OCI-LY1 (cell line): ENCODE results near the gene ENPP3.

Experiments
- H2AFZ ChIP-seq: fragments of 200-600 bp; sonication (generic), shearing (Covaris generic); 2 replicates; pipeline ENCODE4 v1.6.0; 2014; ENCODE audit warnings: antibody characterized with exemption, mild to moderate bottlenecking, low read length
- H3F3A ChIP-seq: fragments of 200-600 bp; sonication (generic), shearing (Covaris generic); 2 replicates; pipeline ENCODE4 v1.6.0; 2014; ENCODE audit warnings: mild to moderate bottlenecking, antibody characterized with exemption, low read length, moderate library complexity; ENCODE audit not compliant: insufficient read depth
- H3K27ac ChIP-seq: fragments of 200-600 bp; sonication (generic); 2 replicates; pipeline ENCODE4 v1.5.1; 2014; ENCODE audit warnings: low read length, mixed run types, mild to moderate bottlenecking, low read depth; ENCODE audit not compliant: poor library complexity, severe bottlenecking
- H3K27me3 ChIP-seq: fragments of 200-600 bp; sonication (generic); 2 replicates; pipeline ENCODE4 v1.6.0; 2014; ENCODE audit warnings: antibody characterized with exemption, mild to moderate bottlenecking, low read length, moderate library complexity; ENCODE audit not compliant: insufficient read depth
- H3K36me3 ChIP-seq: fragments of 200-600 bp; sonication (generic); 2 replicates; pipeline ENCODE4 v1.6.1; 2014; ENCODE audit warnings: mild to moderate bottlenecking, antibody characterized with exemption, low read length, moderate library complexity, mixed read lengths; ENCODE audit not compliant: insufficient read depth
- H3K4me1 ChIP-seq: fragments of 200-600 bp; sonication (generic); 2 replicates; pipeline ENCODE4 v1.5.1; 2014; ENCODE audit warnings: mild to moderate bottlenecking, low read length, moderate library complexity; ENCODE audit not compliant: insufficient read depth, severe bottlenecking
- H3K4me2 ChIP-seq: fragments of 200-600 bp; sonication (generic), shearing (Covaris generic); 2 replicates; pipeline ENCODE4 v1.6.1; 2014; ENCODE audit warnings: low read length
- H3K4me3 ChIP-seq: fragments of 200-600 bp; sonication (generic); 2 replicates; pipeline ENCODE4 v1.5.1; 2014; ENCODE audit warnings: low read length, low read depth, mild to moderate bottlenecking, mixed read lengths; ENCODE audit not compliant: poor library complexity, severe bottlenecking
- H3K79me2 ChIP-seq: fragments of 200-600 bp; shearing (Covaris generic); 2 replicates; pipeline ENCODE4 v1.6.1; 2016; ENCODE audit warnings: mixed run types, low read length, mixed read lengths; ENCODE audit not compliant: insufficient read depth
- H3K9ac ChIP-seq: fragments of 200-600 bp; sonication (generic), shearing (Covaris generic); 2 replicates; pipeline ENCODE4 v1.6.1; 2014; ENCODE audit warnings: mild to moderate bottlenecking, low read length, mixed read lengths
- H3K9me2 ChIP-seq: fragments of 200-600 bp; sonication (generic), shearing (Covaris generic); 2 replicates; pipeline ENCODE4 v1.6.1; 2014; ENCODE audit warnings: low read depth, mild to moderate bottlenecking, low read length, mixed read lengths
- H3K9me3 ChIP-seq: fragments of 200-600 bp; shearing (Covaris generic); 2 replicates; pipeline ENCODE4 v1.6.1; 2014; ENCODE audit warnings: low read length, mixed read lengths
- H4K20me1 ChIP-seq: fragments of 200-600 bp; sonication (generic), shearing (Covaris generic); 2 replicates; pipeline ENCODE4 v1.6.0; 2016; ENCODE audit warnings: mild to moderate bottlenecking, low read length; ENCODE audit not compliant: insufficient read depth
- EZH2 ChIP-seq: fragments of 200-600 bp; sonication (generic), shearing (Covaris generic); IDR thresholded peaks from 2 replicates; pipeline ENCODE4 v1.8.0; 2017; ENCODE audit warnings: borderline replicate concordance, mixed run types, mild to moderate bottlenecking, antibody characterized with exemption, low read length, moderate library complexity, mixed read lengths
- TF ChIP-seq, protein P1 (sequence below): fragments of 200-600 bp; sonication (generic), shearing (Covaris generic); IDR thresholded peaks from 2 replicates; pipeline ENCODE4 v1.5.1; 2017; ENCODE audit warnings: mild to moderate bottlenecking, antibody characterized with exemption, low read length, moderate library complexity, mixed read lengths

The ENPP3 gene

DNA sequence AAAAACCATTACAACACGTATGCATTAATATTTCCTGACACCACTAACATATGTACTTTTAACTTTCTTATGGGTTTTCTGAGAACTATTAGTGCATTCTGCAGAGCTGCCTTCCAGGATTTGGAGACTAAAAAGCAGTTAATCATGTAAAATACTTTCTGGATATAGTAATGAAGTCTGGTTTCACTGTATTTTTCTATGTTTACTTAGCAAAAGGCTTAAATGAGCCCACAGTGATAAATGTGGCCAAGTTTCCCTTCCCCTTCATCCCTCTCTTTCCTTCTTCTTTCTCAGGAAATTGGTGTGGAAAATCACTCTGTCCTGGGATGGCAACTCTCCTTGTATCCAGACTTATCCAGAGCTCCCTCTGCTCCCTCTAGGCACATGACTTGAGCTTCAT lies 141.1 kb downstream of the ENPP3 start:
- no peaks in the 10 kb centered on the region for H3K9me3 ChIP-seq
- H3K79me2 ChIP-seq, result no peaks in the 10 kb centered on the region
- no peak overlapping the region for H3K4me2 ChIP-seq
- no peak overlapping the region for H3K27ac ChIP-seq
- H3K4me3 ChIP-seq, result no peak overlapping the region
- no peaks in the 10 kb centered on the region for H3K4me1 ChIP-seq
- H3K9ac ChIP-seq, result no peak overlapping the region
- no peaks in the 10 kb centered on the region for H3F3A ChIP-seq
- no peaks in the 10 kb centered on the region for H4K20me1 ChIP-seq
- H3K27me3 ChIP-seq, result no peaks in the 10 kb centered on the region
- no peak overlapping the region for H2AFZ ChIP-seq
- no peaks in the 10 kb centered on the region for H3K36me3 ChIP-seq
- TF ChIP-seq, protein P1, sequence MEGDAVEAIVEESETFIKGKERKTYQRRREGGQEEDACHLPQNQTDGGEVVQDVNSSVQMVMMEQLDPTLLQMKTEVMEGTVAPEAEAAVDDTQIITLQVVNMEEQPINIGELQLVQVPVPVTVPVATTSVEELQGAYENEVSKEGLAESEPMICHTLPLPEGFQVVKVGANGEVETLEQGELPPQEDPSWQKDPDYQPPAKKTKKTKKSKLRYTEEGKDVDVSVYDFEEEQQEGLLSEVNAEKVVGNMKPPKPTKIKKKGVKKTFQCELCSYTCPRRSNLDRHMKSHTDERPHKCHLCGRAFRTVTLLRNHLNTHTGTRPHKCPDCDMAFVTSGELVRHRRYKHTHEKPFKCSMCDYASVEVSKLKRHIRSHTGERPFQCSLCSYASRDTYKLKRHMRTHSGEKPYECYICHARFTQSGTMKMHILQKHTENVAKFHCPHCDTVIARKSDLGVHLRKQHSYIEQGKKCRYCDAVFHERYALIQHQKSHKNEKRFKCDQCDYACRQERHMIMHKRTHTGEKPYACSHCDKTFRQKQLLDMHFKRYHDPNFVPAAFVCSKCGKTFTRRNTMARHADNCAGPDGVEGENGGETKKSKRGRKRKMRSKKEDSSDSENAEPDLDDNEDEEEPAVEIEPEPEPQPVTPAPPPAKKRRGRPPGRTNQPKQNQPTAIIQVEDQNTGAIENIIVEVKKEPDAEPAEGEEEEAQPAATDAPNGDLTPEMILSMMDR, result no peak
- no peak for TF ChIP-seq EZH2
- no peaks in the 10 kb centered on the region for H3K9me2 ChIP-seq

GRCh38 chr6:131779304-131779703 lies 142.2 kb downstream of the ENPP3 start:
- no peaks in the 10 kb centered on the region for H3K79me2 ChIP-seq
- no peaks in the 10 kb centered on the region for H3K36me3 ChIP-seq
- H3K27ac ChIP-seq, result no peak overlapping the region
- no peaks in the 10 kb centered on the region for H3K4me1 ChIP-seq
- no peak overlapping the region for H3K4me3 ChIP-seq
- no peak overlapping the region for H3K4me2 ChIP-seq
- H3F3A ChIP-seq, result no peaks in the 10 kb centered on the region
- H3K27me3 ChIP-seq, result no peaks in the 10 kb centered on the region
- H3K9ac ChIP-seq, result no peak overlapping the region
- H3K9me2 ChIP-seq, result no peaks in the 10 kb centered on the region
- no peaks in the 10 kb centered on the region for H3K9me3 ChIP-seq
- H2AFZ ChIP-seq, result no peak overlapping the region
- TF ChIP-seq EZH2, result no peak
- TF ChIP-seq, protein P1, result no peak
- H4K20me1 ChIP-seq, result no peaks in the 10 kb centered on the region

DNA sequence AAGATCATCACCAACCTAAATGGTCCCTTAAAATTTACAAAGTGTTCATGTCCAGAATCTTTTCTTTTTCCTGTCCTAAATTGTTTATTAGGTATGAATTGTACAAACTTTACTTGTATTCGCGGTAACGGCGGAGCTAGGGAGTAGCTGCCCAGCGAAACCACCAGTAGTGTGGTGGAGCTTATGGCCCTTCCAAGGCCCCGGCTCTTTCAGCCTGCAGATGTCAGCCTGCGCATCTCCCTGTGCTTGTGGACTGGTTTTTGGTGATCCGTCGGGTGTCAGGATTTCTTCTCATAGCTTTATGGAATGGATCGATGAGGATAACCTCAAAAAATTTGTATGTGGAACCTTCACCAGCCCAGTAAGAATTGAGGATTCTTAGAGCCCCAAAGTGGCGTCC lies 143.5 kb downstream of the ENPP3 start:
- TF ChIP-seq EZH2, result no peak
- TF ChIP-seq, protein P1, result no peak
- Histone ChIP-seq H3K9me3 (no peaks in the 10 kb centered on the region), H3K4me3 (no peak overlapping the region), H3F3A (no peaks in the 10 kb centered on the region), H4K20me1 (no peaks in the 10 kb centered on the region), H3K27me3 (no peaks in the 10 kb centered on the region), H3K79me2 (no peaks in the 10 kb centered on the region), H3K9me2 (no peaks in the 10 kb centered on the region), H3K36me3 (no peaks in the 10 kb centered on the region), H3K4me2 (no peak overlapping the region), H3K9ac (no peak overlapping the region), H2AFZ (no peak overlapping the region), H3K27ac (no peak overlapping the region), H3K4me1 (no peaks in the 10 kb centered on the region)
